ENCODE results near the gene ZPBP2.

The ZPBP2 gene, protein sequence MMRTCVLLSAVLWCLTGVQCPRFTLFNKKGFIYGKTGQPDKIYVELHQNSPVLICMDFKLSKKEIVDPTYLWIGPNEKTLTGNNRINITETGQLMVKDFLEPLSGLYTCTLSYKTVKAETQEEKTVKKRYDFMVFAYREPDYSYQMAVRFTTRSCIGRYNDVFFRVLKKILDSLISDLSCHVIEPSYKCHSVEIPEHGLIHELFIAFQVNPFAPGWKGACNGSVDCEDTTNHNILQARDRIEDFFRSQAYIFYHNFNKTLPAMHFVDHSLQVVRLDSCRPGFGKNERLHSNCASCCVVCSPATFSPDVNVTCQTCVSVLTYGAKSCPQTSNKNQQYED

DNA sequence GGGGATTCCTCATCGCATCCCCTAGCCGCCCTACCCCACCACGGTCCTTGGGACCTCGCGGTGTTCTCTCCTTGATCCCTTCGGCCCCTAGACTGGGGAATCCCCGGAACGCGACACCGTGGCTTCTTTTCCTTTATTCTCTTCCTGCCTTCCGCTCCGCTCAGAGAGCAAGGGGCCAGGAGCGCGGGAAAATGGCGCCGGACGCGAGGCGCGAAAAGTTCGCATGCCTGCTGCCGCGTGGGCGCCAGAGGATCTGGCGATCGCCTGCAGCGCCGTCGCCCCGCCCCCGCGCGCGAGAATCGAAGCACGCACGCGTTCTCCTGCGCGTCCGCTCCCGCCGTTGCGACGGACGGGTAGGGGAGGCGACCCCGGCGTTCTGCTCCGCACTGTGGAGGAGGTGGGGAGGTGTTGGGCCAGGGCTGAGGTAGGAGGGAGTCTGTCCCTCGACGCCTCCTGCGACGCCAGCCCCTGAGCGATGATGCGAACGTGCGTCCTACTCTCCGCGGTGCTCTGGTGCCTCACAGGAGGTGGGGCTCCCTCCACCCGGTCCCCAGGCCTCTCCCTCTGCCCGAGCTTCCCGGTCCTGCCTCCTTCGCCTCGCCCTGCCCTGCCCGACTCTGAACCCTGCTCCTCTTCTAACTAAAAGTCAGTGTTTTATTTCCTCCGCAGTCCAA is at the start of gene ZPBP2:
ZPBP2 (plus strand) TSS at position 323 of the 674 bp plus-strand sequence; CDS start at position 476, 153 bp downstream.
- TF ChIP-seq, protein P1, sequence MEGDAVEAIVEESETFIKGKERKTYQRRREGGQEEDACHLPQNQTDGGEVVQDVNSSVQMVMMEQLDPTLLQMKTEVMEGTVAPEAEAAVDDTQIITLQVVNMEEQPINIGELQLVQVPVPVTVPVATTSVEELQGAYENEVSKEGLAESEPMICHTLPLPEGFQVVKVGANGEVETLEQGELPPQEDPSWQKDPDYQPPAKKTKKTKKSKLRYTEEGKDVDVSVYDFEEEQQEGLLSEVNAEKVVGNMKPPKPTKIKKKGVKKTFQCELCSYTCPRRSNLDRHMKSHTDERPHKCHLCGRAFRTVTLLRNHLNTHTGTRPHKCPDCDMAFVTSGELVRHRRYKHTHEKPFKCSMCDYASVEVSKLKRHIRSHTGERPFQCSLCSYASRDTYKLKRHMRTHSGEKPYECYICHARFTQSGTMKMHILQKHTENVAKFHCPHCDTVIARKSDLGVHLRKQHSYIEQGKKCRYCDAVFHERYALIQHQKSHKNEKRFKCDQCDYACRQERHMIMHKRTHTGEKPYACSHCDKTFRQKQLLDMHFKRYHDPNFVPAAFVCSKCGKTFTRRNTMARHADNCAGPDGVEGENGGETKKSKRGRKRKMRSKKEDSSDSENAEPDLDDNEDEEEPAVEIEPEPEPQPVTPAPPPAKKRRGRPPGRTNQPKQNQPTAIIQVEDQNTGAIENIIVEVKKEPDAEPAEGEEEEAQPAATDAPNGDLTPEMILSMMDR (IDR thresholded peaks at IDR 0.05; ENCODE audit: low read length, missing control alignments): no peak
- no peak for DNase-seq (ENCODE audit: low read depth)
- H3K4me3 ChIP-seq (replicated peaks; ENCODE audit: low read depth, low read length): no peak within 1 kb of the TSS

DNA sequence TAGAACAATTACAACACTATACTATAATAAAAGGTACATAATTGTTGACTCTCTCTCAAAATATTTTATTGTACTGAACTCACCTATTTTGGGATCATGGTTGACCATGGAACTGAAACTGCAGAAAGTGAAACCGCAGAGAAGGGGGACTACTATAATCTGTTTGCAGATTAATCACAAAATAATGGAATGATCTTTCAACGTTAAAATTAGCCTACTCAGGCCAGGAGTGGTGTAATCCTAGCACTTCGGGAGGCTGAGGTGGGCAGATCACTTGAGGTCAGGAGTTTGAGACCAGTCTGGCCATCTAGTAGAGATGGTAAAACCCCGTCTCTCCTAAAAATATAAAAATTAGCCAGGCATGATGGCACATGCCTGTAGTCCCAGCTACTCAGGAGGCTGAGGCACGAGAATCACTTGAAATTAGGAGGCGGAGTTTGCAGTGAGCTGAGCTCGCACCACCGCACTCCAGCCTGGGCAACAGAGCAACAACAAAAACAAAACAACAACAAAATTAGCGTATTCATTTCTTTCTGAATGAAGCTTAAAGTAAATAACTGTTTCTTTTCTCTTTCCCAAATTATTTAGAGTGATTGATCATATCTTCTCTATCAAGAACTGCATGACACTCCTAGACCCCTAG is 49.5 kb upstream of the ZPBP2 start:
- DNase-seq (ENCODE audit: low read depth): no peak
- H3K4me3 ChIP-seq (replicated peaks; ENCODE audit: low read depth, low read length): no peak overlapping the region
- TF ChIP-seq, protein P1 (IDR thresholded peaks at IDR 0.05; ENCODE audit: low read length, missing control alignments): no peak

DNA sequence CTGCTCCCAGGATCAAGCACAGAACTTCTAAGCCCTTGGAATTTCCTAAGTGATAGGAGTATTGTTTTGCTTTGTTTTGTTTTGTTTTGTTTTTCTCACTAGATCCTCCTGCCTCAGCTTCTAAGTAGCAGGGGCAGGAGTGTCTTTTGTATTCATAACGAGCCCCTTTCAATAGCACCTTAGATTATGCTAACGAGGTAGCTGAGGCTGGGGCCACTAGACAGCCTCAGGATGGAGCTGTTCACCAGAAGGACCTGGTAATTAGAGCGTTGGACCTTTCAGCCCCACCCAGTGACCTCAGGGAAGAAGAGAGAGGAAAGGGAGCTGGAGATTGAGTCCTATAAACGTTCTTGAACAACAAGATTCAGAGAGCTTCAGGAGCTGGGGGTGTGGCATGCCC is 47.5 kb upstream of the ZPBP2 start:
- TF ChIP-seq, protein P1 (IDR thresholded peaks at IDR 0.05; ENCODE audit: low read length, missing control alignments): no peak
- no peak for DNase-seq (ENCODE audit: low read depth)
- H3K4me3 ChIP-seq (replicated peaks; ENCODE audit: low read depth, low read length): no peak overlapping the region

DNA sequence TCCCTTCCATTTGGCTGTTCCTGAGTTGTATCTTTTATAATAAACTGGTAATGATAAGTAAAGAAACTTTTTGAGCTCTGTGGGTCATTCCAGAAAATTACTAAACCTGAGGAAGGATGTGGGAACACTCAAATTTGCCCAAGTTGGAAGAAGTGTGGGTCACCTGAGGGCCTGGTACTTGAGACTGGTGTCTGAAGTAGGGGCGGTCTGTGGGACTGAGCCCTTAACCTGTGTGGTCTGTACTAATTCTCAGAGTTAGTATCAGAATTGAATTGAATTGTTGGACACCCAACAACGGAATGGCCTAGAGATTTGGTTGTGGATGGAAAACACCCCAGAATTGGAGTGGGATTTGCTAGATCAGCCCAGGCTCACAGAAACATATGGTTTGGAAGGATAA is 47.0 kb upstream of the ZPBP2 start:
- no peak overlapping the region for H3K4me3 ChIP-seq (replicated peaks; ENCODE audit: low read depth, low read length)
- TF ChIP-seq, protein P1 (IDR thresholded peaks at IDR 0.05; ENCODE audit: low read length, missing control alignments): no peak
- no peak for DNase-seq (ENCODE audit: low read depth)

DNA sequence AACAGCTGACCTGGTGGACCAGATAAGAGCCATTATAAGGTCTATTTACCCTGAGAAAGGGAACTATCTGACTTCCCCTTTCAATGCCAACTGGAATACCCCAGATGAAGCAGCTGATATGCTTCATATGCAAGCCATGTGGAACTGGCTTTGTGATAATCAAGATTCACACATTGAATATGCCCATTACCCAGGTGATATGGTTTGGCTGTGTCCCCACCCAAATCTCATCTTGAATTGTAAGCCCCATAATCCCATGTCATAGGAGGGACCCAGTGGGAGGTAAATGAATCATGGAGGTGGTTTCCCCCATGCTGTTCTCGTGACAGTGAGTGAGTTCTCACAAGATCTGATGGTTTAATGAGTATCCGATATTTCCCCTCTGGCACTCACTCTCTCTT is 46.0 kb upstream of the ZPBP2 start:
- no peak for DNase-seq (ENCODE audit: low read depth)
- H3K4me3 ChIP-seq (replicated peaks; ENCODE audit: low read depth, low read length): no peak overlapping the region
- TF ChIP-seq, protein P1 (IDR thresholded peaks at IDR 0.05; ENCODE audit: low read length, missing control alignments): no peak

DNA sequence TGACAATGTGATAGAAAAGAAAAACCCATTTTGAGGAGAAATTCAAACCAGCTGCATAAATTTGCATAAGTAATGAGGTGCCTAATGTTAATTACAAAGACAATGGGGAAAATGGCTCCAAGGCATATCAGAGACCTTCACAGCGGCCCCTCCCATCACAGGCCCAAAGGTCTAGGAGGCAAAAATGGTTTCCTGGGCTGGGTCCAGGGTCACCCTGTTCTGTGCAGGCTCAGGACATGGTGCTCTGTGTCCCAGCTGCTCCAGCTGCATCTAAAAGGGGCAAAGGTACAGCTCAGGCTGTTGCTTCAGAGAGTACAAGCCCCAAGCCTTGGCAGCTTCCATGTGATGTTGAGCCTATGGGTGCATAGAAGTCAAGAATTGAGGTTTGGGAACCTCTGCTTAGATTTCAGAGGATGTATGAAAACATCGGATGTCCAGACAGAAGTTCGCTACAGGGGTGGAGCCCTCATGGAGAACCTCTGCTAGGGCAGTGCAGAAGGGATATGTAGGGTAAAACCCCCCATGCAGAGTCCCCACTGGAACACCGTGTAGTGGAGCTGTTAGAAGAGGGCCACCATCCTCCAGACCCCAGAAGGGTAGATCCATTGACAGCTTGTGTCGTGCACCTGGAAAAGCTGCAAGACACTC is 44.5 kb upstream of the ZPBP2 start:
- no peak overlapping the region for H3K4me3 ChIP-seq (replicated peaks; ENCODE audit: low read depth, low read length)
- no peak for DNase-seq (ENCODE audit: low read depth)
- TF ChIP-seq, protein P1 (IDR thresholded peaks at IDR 0.05; ENCODE audit: low read length, missing control alignments): no peak

Measured in fibroblast of pulmonary artery (primary cell).